Body of pancreas (tissue), 4 donors: ENCODE data around the gene HOXA11.

Experiments used
- POLR2A ChIP-seq, 3 donors: fragments of 450-650 bp; IDR thresholded peaks; one replicate each; pipeline ENCODE4 v1.6.1; 2016; ENCODE audit warnings: antibody characterized with exemption in 3 of 3, mild to moderate bottlenecking in 2 of 3
- TF ChIP-seq, protein P1 (sequence below), 7 experiments: fragments of 450-650 bp in 4 of 7; fragments of 200-600 bp in 3 of 7; sonication (generic) in 3 of 7; IDR thresholded peaks; one replicate each; pipeline ENCODE4 v1.5.1; 2016 to 2019; ENCODE audit warnings: antibody characterized with exemption in 7 of 7

DNA sequence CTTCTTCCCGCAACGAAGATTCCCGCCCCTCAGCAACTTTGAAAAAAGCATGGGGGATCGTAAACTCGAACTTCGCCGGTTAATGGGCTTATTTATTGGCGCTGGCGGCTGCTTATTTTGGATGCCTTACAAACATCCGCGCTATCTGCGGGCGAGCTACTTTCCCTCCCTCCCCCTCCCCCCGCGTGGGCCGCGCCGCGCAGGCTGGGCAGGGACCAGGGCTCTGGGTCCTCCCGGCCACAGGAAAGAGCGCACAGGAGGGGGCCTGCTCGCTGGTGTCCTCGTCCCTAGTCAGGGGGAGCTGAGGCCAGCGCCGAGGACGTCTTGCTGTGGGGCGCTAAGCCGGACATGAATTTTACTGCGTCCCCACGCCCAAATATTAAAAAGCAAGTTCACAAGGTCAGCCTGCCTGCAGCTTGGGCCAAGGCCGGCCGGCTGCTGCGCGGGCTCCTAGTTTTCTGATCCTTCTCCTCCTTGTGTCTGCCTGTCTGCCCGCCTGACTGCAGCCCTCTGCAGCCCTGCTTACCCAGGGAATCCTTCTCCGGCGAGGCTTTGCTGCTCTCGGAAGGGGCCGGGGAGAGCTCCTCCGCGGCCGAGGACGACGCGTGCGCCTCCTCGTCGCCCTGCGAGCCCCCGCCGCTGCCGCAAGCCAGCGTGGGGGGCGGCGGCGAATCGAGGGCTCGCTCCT lies 12.1 kb downstream of the HOXA11 start:
- TF ChIP-seq POLR2A (IDR thresholded peaks at IDR 0.05), result no peak
- TF ChIP-seq, protein P1, sequence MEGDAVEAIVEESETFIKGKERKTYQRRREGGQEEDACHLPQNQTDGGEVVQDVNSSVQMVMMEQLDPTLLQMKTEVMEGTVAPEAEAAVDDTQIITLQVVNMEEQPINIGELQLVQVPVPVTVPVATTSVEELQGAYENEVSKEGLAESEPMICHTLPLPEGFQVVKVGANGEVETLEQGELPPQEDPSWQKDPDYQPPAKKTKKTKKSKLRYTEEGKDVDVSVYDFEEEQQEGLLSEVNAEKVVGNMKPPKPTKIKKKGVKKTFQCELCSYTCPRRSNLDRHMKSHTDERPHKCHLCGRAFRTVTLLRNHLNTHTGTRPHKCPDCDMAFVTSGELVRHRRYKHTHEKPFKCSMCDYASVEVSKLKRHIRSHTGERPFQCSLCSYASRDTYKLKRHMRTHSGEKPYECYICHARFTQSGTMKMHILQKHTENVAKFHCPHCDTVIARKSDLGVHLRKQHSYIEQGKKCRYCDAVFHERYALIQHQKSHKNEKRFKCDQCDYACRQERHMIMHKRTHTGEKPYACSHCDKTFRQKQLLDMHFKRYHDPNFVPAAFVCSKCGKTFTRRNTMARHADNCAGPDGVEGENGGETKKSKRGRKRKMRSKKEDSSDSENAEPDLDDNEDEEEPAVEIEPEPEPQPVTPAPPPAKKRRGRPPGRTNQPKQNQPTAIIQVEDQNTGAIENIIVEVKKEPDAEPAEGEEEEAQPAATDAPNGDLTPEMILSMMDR (IDR thresholded peaks at IDR 0.05), result no peak
